GM12878 (cell line): ENCODE data around the gene DNAH3.

ENCODE experiments used
- CBFB ChIP-seq: IDR thresholded peaks from 2 replicates; pipeline ENCODE4 v1.6.1; 2016; ENCODE audit warnings: antibody characterized with exemption, low read depth
- MYC ChIP-seq: IDR thresholded peaks from 2 replicates; pipeline ENCODE4 v1.6.1; 2011; ENCODE audit warnings: mild to moderate bottlenecking, low read length, moderate library complexity, inconsistent platforms; ENCODE audit not compliant: insufficient read depth, insufficient replicate concordance, insufficient read length, severe bottlenecking

GRCh38 chr16:20928774-20929411 lies 221.8 kb downstream of the DNAH3 start:
- no peak for TF ChIP-seq CBFB
- TF ChIP-seq MYC: no peak
